NCI-H774 (cell line): ENCODE data around the gene DNASE1.
"Not testable (repeated sequence)": the region's sequence is repeated elsewhere in the genome, so short reads cannot be mapped to it uniquely, and the experiment has no call there.

Experiments
- DNase-seq: peaks from one replicate; lab custom pipeline; 2025; lab: John Stamatoyannopoulos, UW

DNASE1 gene, protein sequence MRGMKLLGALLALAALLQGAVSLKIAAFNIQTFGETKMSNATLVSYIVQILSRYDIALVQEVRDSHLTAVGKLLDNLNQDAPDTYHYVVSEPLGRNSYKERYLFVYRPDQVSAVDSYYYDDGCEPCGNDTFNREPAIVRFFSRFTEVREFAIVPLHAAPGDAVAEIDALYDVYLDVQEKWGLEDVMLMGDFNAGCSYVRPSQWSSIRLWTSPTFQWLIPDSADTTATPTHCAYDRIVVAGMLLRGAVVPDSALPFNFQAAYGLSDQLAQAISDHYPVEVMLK

DNA sequence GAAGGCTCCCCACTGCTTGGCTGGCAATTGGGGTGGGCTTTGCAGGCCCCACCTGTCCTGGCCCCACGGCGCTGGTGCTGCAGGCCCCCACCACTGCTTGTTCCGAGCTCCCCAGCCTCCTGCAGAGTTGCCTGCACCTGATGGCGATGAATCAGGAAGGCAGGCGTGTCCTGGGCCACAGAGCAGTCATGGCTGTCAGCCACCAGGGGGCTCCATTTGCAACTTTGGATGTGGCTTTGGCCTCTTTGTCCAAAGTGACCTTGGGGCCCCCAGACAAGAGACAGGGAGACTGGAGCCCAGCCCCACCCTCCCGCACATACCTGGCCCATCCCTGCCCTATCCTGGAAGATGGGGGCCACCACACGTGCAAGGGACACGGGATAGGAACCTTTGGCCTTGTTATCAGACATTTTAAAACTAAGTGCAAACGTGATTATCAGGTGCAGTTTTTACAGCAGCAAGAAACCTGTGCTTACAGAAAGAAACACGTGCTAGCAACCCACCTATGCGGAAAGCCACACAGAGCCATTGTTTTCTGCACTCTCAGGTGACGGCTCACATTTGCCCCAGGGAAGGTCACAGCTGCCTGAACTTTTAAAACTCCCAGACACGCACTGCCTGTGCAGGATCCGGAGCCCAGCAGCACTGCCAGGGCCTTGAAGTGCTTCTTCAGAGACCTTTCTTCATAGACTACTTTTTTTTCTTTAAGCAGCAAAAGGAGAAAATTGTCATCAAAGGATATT is at the start of gene DNASE1:
Gene DNASE1, plus strand, starts transcription at position 443 of the 743 bp plus-strand sequence. CDS start 683 bp downstream, outside the sequence.
- DNase-seq: peak; percentile 38

- DNase-seq: no peak
Observed at GRCh38 chr16:3606441-3606840, 48.0 kb upstream of the DNASE1 start.

DNA sequence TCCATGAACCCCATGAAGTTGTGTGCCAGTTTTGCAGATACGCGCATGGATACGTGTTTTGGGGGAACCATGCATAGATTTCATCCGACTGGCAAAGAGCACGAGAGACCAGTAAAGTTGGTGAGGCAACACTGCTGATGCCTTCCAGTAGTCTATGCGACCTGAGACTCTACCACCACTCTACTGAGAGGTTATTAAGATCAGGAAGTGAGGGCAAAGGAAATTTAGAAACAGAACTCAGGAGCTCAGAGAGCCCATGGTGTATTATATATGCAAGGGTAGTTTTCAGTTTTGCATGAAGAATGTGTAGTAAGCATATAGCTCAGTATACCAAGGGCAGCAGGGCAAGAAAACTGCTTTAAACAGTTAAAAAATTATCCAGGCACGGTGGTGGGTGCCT is 47.3 kb upstream of the DNASE1 start:
- no peak for DNase-seq

DNA sequence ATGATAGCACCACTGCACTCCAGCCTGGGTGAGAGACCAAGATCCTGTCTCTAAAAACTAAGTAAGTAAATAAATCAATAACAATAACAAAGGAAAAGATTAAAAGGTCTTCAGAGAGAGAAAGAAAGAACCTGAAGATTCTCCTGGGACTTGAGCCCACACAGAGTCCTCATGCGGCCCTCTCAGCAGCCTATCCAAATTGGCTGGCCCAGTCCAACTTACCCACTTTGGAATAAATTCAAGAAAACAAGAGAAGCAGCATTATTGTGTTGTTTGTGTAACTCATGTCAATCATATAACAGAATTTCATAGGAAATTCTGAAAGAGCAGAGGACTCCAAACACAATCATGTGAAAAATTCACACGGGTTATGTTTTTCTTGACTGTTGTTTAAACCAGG is 46.9 kb upstream of the DNASE1 start:
- DNase-seq: no peak

GRCh38 chr16:3608069-3608468 is 46.4 kb upstream of the DNASE1 start:
- no peak for DNase-seq

DNA sequence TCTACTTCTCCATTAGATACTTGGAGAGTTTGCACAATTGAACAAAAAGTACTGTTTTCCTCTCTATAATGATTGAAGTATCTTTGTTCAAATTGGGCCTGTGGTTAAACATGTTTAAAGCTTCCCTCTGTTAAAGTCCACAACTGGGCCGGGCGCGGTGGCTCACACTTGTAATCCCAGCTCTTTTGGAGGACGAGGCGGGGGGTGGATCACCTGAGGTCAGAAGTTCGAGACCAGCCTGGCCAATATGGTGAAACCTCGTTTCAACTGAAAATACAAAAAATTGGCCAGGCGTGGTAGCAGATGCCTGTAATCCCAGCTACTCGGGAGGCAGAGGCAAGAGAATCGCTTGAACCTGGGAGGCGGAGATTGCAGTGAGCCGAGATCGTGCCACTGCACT is 45.5 kb upstream of the DNASE1 start:
- DNase-seq: not testable (repeated sequence)

DNA sequence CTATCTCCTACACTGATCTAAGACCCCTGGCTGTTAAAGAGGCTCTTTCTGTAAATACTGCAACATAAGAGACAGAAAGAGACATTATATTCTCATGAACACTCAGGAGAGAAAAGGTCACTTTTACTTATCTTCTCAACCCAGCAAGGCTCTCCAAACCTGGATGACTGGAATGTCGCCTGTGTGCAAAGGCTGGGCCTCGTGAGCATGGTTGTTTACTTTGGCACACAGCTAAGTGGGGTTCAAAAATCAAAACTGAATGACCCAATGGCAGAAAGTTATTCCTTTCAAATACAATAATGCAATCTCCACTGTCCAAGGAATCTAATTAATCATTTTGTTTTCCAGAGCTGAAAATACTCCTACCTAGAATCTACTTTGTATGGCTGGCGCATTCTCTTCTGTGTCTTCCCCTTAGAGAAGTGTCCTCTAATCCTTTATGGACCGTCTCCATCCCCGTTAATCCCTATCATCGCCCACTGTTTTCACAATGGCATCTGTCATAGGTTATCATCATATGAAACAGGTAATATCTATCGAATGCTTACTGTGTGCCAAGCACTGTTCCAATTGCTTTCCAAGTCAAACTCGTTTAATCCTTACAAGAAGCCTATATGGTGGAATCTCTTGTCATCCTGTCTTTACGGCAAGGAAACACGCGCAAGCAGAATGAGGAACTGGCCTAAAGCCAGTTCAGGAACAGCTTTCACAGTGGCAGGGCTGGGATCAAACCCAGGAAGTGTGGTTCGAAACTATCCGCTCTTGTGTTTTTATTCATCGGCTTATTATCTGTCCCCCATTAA is 44.4 kb upstream of the DNASE1 start:
- DNase-seq: no peak

GRCh38 chr16:3610698-3611145 is 43.8 kb upstream of the DNASE1 start:
- DNase-seq: no peak

GRCh38 chr16:3611146-3611975 is 43.1 kb upstream of the DNASE1 start, which contains the start of gene SLX4:
TSS of gene SLX4 (minus strand) at chr16:3611606. CDS start at chr16:3608964, 2,642 bp downstream.
- peak; percentile 94 for DNase-seq

DNA sequence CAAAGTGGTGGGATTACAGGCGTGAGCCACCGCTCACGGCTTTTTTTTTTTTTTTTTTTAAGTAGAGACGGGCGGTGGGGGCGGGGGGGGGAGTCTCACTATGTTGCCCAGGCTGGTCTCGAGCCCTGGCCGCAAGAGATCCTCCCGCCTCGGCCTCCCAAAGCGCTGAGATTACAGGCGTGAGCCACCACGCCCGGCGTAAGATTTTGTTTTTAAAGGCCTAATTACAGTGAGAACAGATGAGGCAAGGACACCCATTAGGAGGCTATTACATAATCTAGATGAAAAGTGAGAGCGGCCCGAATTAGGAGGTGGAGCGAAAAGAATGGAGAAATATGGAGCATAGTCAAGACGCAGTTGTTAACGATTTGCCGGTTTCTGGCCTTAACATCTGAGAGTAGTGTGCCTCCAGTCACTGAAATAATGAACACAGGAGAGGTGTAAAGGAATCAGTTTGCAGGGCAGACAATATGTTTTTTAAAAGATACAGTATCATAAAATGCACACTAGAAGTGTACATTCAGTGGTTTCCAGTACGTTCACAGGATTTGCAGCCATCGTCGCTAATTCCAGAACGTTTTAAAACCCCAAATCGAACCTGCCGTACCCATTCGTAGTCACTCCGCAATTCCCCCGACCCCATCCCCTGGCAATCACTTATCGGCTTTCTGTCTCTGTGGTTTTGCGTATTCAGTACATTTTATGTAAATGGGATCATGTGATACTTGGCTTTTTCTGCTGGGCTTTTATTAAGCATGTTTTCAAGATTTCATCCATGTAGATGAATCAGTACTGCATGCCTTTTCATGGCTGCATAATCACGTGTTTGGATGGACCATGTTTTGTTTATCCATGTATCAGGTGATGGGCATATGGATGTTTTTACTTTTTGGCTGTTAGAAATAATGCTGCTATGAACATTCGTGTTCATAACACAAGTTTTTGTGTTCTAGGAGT is 41.7 kb upstream of the DNASE1 start:
- DNase-seq: no peak

DNA sequence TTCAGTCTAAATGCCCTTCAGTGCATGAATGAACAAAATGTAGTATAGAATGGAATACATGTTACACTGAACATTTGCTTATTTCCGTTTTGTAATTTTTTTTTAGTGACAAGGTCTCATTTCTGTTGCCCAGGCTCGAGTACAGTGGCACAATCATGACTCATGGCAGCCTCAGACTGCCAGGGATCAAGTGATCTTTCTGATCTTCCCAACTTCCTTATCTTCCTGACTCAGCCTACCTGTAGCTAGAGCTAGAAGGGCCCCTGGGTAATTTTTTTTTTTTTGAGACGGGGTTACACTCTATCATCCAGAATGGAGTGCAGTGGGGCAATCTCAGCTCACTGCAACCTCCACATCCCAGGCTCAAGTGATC is 35.7 kb upstream of the DNASE1 start:
- no peak for DNase-seq

DNA sequence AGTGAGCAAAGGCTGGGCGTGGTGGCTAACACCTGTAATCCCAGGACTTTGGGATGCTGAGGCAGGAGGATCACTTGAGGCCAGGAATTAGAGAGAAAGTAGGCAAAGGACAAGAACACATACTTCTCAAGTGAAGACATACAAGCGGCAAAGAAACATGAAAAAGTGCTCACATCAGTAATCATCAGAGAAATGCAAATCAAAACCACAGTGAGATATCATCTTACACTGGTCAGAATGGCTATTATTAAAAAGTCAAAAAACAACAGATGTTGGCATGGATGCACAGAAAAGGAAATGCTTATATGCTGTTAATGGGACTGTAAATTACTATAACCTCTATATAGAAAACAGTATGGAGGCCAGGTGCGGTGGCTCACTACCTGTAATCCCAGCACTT is 30.8 kb upstream of the DNASE1 start:
- no peak for DNase-seq

DNA sequence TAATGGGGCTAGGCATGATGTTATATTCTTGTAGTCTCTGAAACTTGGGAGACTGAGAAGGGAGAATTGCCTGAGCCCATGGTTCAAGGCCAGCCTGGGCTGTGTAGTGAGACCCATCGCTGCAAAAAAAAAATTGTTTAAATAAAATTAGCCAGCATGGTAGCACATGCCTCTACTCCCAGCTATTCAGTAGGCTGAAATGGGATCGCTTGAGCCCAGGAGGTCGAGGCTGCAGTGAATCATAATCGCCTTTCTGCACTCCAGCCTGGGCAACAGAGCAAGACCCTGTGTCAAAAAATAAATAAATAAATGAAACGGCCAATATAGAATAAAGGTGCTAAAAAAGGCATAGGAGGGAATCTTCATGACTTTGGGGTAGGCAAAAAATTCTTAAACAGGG is 29.2 kb upstream of the DNASE1 start:
- no peak for DNase-seq

DNA sequence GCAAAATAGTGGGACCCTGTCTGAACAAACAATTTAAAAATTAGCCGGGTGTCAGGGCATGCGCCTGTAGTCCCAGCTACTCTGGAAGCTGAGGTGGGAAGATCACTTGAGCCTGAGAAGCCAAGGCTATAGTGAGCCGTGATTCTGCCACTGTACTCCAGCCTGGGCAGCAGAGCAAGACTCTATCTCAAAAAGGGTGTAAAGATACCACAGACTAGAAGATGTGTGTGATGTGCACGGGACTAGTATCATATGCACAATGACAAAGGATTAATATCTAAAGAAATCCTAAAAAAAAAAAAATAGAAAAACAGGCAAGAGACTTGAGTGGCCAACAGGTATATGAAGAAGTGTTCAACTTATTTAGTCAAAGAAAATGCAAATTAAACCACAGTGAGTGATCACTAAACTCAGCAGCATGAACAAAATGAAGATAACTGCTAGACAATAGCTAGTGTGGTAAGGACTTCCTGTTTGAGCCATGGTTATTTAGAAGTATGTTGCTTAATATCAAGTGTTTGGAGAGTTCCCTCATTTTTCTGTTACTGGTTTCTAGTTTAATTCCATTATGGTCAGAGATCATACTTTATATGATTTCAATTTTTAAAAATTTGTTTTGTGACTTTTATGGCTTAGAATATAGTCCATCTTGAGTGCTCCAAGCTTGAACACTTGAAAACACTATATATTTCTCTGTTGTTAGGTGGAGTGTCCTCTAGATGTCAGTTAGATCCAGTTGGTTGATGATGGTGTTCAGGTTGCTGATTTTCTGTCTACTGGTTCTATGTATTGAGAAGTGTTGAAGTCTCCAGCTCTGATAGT is 28.4 kb upstream of the DNASE1 start:
- DNase-seq: no peak

DNA sequence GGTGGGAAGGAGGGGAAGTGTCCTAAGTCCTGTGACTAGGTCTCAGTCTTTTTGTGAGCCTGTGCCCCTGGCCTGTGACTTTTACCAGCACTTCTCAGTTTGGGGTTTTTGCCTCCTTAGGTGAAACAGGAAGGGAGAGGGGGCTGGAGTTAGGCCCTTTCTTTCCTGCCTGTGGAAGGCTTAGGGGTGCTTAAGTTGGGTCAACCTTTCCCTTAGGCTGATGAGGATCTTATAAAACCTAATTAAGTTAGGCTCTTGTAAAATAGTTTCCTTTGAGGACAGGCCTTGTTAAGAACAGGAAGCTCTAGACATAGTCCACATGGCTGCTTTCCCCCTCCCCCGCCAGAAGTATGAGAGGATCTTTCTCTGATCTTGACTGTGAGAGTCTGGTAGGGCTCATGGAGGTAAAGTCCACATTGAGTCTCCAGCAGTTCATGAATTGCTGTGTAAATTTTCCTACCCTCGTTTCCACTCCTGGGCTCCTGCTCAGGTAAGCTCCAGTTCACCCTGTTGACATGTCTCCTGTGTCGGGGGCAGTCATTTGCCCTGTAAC is 17.0 kb upstream of the DNASE1 start:
- DNase-seq: no peak

- no peak for DNase-seq
Observed at GRCh38 chr16:3638916-3639644, 15.4 kb upstream of the DNASE1 start.

- no peak for DNase-seq
Observed at GRCh38 chr16:3640207-3640606, 14.3 kb upstream of the DNASE1 start.

DNA sequence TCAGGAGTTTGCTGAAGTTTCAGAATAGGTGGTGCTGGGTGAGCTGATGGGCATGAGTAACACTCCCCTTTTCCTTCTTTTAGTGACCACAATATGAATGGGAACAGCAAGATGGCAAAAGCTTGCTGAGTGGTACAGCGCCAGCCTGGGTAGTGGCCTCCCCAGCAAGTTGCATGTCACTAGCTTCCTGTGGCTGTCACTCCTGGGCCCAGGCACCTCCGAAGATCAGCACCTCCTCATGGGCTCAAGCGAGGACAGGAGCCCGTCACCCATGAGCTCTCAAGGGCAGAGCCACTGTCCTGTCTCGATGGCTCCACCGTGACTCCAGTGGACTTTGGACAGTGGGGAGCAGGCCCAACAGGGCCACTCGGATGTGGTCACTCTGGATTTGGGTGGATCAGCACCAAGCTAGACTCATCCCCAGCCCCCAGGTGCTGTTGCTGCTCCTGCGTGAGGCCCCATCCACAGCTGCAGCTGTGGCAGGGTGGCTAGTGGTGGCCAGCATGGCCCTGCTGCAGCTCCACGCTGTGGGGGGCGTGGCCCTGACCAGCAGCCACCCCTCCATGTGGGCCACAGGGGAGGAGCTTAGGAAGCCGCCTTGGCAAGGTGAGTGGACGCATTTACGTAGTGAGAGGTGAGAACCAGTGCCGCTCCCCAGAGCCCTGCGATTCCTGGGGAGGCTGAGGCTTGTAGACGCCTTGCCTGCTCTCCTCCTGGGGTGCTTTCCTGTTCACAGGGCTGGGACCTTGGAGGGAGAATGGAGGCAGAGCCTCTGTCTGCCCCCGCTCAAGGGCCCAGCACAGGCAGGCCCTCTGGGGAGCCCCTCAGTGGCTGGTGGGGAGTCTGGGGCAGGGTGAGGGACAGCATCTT is 13.6 kb upstream of the DNASE1 start:
- DNase-seq: no peak
